ENCODE data around the gene PTPN22.

GRCh38 chr1:113830039-113830438 lies 41.5 kb downstream of the PTPN22 start:
- TF ChIP-seq EZH2 (IDR thresholded peaks at IDR 0.05; ENCODE audit: low read length) (no peak), CTCF (optimal IDR thresholded peaks at IDR 0.05 in 1 of 3, IDR thresholded peaks at IDR 0.05 in 1 of 3, conservative IDR thresholded peaks at IDR 0.05 in 1 of 3; ENCODE audit: extremely low read depth in 1 of 3, insufficient read depth in 2 of 3, low read length in 3 of 3) (no peak)
